ENCODE data around the gene FBXW10B. TPM values are rescaled to one million over a fixed set of nuclear protein-coding genes. Genes with fewer than 3 reads are reported as not detected.
"Not testable (repeated sequence)": the region's sequence is repeated elsewhere in the genome, so short reads cannot be mapped to it uniquely, and the experiment has no call there.

Gene FBXW10B
- total RNA-seq, 1 experiment from 2014 or later: 0.79 TPM

DNA sequence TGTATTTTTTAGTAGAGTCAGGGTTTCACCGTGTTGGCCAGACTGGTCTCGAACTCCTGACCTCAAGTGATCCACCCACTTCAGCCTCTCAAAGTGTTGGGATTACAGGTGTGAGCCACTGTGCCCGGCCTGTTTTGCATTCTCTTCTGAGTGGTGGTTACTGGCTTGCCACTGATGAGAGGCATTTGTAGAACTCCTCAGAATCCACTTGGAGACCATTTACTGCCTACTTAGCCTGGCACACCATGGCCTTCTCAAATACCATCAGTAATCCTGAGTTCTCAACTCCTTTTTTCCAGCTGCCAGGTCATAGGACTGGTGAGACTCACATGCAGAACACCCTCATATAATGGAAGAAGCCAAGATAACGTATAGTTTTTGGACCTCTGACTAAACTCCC lies 22.5 kb upstream of the FBXW10B start:
- DNase-seq (ENCODE audit: low spot score): not testable (repeated sequence)

DNA sequence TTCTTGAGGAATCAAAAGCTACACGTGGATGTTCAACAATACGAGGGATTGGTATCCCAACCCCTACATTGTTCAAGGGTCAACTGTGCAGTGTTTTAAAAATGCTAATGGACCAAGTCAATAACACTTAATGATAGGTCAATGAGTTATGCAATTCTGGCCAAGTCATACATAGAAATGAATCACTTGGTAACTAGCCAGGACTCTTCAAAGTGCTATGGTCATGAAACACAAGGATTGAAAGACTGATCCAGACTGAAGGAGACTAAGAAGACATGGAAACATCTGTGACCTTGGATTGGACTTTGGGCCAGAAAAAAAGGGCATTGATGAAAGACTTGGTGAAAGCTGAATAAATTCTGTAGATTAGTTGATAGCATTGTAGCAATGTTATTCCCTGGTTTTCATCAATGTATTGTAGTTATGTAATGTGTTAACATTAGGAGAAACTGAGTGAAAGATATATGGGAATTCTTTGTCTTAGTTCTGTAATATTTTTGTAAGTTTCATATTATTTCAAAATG lies 11.5 kb upstream of the FBXW10B start:
- not testable (repeated sequence) for DNase-seq (ENCODE audit: low spot score)

DNA sequence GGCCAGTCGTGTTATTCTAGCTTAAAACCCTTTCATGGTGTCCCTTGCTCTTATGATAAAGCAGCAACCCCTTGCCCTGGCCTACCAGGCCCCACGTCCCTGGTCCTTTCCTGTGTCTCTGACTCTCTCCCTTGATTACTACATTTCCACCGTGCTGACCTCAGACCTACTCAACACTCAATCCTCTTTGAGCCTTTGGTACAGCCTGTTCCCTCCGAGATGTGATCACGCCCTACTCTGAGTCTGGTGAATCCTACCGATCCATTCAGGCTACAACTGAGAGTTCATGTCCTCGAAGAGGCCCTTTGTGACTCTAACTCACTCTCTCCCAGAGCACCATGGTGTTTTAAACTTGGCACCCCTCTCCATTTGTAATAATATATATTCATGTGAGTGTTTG lies 10.5 kb upstream of the FBXW10B start:
- DNase-seq (ENCODE audit: low spot score): not testable (repeated sequence)

DNA sequence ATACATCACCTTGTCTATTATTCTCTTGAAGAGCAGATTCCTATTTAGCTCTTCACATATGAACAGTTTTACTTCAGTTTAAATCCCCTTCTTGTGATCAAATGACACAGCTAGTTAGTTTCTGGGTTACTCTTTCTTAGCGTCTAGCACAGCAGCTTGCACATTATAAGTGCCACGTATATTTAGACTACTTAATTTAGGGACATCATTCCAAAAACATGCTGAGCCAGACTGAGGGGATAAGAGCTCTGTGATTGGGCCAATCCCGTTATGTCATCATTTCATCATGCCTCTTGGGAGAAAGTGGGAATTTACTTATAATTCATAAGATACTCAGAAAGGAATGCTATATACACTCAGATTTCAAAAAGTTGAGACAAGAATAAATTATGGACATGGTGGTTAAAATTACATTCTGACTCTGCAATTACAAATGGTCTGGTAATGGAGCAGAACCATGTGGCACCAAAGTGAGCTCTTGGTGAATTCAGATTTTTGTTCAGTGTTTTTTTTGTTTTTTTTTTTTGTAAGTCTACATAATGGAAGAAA lies 4.2 kb upstream of the FBXW10B start:
- DNase-seq (ENCODE audit: low spot score): not testable (repeated sequence)

DNA sequence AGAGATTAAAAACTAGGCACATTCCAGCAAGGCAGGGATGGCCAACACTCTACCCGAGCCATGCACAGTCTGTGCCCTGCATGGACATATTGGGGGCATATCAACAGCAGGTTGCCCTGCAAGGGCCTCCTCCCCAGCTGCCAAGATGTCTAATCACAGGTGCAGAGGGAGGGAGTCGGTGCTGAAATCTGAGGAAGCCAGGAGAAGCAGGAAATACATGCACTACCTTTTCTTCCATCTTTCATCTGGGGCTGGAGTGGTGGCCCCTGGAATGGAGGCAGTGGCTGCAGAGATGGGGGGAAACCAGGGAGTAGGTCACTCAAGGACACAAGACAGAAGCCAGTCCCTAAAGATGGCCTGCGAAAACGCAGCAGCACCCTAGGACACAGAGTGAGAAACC lies 3.8 kb upstream of the FBXW10B start:
- not testable (repeated sequence) for DNase-seq (ENCODE audit: low spot score)

DNA sequence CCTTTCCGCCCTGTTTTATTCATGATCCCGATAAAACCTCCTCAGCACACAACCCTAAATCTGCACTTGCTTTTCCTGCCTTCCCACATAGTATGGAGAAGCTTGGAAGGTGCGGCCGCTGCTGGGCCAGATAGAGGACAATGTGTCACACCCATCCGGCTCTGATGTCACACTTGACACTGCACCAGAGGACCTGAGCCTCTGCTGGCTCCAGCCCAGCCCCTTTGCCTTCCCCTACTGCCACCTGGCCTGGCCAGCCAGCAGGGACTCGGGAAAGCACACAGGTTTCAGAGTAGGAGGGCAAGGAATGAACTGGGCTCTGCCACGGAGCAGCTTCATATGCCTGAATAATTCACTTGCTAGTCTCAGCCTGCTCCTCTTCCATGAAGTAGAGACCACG lies 2.6 kb upstream of the FBXW10B start:
- not testable (repeated sequence) for DNase-seq (ENCODE audit: low spot score)

DNA sequence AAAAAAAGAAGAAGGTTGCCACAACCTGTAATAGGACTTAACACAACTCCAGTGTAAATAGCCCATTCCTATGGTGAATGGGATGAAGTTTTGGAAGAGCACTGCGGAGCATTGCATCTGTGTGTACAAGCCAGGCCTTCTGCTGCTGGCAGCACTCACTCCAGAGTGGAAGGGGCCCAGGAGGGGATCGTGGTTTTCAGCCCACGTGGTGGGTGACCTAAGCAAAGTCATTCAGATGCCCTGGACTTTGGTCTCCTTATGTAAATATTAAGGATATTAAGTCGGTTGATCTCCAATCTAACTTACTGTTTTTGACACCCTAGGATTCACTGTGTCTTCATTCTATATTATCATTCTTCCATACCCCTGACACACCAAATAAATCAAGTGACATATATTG lies 2.7 kb downstream of the FBXW10B start:
- DNase-seq (ENCODE audit: low spot score): not testable (repeated sequence)

DNA sequence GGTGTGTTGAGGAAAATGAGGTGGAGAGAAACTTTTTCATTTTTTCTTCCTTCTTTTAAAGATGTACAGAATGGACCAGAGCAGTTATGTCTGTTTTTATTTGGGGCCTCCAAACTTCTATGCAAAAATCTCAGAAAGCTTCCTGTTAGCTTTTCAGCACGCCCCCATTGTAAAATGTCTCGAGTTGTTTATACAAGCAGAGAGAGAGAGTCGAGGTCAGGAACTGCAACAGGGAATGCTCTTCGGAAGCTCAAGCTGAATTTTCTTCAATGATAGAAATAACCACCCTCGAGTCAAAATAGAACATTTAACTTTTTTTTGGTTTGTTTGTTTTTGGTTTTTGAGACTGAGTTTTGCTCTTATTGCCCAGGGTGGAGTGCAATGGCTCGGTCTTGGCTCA lies 3.7 kb downstream of the FBXW10B start:
- not testable (repeated sequence) for DNase-seq (ENCODE audit: low spot score)

DNA sequence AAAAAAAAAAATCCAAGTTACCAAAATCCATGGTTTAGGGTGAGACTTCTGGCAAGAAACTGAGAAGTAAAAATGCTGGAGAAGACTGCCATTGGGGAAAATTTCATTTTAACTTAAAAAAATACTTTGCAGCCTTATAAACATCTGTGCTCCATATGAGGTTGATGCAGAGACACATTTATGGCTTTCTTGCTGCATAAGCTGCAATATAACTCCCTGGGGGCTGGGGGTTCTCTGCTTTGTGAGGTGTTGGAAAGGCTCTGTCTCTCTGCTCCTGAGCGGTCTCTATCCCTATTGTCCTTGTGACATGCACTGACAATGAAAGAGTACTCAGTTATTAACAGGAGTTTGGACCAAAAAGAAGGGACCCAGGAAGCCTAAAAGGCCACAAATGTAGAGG lies 6.4 kb downstream of the FBXW10B start:
- DNase-seq (ENCODE audit: low spot score): not testable (repeated sequence)

DNA sequence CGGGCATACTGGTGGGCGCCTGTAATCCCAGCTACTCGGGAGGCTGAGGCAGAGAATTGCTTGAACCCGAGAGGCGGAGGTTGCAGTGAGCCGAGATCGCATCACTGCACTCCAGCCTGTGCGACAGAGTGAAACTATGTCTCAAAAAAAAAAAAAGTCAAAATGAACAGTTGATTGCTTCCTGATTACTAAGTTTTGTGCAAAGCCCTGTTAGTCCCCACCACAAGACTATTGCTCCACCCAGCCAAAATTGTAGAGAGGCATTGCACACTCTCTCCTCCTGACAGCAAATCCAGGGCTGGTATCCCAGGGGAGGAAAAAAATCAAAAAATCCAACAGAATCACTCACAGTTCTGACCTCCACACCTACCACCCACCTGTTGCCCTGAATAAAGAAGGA lies 26.5 kb downstream of the FBXW10B start:
- not testable (repeated sequence) for DNase-seq (ENCODE audit: low spot score)

DNA sequence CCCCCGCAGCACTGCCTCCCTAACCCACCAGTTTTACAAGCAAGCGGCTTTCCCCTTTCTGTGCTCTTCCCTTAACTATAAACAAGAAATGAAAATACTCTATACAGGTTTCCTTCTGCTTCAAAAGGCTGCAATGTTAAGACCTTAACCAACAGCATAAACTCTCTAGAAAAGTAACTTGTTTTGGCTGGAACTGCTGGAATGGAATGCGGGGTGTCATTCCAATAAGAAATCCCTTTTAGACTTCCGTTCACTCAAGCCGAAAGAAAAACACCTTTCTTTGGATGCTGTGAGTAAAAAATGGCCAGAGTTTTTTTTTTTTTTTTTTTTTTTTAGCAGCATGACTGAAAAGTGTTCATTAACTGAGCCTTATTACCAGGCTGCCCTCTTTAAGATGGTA lies 27.5 kb downstream of the FBXW10B start:
- DNase-seq (ENCODE audit: low spot score): not testable (repeated sequence)

DNA sequence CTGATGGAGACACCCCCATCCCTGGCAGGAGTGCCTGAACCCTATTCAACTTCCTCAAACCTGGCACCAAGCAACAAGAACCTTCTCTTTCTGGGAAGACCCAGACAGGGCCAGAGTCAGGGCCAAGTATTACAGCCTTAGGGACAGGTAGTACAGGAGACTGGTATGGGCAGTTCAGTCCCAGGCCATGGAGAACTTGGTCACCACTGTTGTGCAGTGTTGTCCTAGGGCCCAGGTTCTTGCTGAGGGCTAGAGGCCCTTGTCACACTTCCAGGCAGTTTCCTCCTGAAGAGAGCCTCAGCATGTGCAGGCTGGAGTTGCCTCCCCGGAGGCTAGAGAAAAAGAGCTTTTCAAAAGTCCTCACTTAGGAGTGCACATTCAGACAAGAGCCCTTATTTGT lies 28.7 kb downstream of the FBXW10B start:
- DNase-seq (ENCODE audit: low spot score): not testable (repeated sequence)

DNA sequence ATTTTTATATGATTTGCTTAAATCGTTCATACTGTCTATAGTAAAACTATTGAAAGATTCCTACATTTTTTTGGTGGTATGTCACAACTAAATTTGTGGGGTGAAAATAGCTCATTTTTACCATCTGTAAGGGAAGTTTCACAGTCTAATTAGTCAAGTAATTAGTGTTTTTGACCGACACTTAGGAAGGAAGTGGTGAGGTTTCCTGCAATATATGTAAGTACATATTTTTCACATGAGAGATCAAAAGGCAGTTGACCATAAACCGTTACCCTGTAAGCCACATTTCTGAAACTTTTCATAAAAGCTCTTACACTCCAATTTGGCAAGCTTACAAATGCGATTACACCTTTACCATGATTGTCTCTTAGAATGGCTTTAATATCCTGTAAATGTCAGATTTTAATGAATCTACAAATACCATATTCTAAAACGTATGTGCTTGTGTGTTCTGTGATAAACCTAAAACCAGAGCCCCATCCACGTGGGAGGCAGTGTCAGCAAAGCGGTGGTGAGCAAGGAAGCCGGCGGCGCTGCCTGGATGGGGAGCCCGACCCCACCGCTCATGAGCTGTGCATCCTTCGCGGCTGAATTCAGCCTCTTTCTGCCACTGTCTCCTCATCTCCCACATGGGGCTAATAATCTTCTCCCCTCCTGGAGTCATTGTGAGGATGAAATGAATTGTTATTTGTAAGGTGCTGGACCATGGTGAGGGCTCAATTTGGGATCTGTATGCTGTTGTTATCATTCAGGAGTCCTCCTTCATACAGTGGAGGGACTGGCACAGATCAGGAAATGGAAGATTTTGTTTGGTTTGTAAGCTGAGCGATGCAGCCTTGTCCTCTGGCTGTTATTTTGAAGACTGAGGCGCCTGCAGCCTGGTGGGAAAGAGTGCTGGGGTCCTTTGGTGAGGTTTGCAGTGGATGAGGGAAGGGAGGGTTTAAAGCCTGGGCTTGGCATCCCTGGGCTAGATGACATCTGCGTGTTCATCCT lies 29.7 kb downstream of the FBXW10B start:
- DNase-seq (ENCODE audit: low spot score): not testable (repeated sequence)

DNA sequence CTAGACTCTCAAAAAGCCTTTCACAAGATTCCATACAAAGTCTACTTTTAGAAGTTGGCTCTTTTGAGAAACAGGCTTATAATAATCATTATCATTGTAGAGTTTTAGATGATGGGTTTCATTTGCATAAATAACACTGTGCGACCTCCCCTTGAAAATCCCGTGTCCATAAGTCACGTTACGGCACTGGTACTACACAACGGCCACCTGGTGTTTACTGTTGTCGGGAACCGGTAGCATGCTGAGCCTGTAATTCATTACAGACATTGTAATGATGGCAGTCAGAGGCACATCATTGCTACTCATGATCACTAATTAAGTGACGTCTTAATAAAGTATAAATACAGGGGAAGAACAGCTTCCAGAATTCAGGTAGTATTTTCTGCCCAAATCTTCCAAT lies 31.5 kb downstream of the FBXW10B start:
- DNase-seq (ENCODE audit: low spot score): not testable (repeated sequence)

DNA sequence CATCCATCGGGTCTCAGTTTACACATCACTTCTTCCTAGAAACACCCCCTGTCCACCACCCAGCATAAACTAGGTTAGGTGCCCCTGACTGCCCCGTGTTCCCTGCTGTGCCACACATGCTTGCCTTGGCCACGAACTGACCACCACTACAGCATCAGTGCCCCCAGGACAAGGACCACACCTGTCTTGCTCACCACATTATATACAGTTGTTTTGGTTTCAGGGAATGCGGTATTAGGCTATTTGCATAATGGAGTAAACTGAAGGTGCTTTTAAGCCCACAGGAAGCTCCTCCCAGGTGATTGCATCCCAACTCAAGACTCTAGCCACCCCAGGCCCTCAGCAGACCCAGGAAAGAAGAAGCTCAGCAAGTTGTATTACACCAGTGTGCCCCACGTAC lies 36.2 kb downstream of the FBXW10B start:
- not testable (repeated sequence) for DNase-seq (ENCODE audit: low spot score)

DNA sequence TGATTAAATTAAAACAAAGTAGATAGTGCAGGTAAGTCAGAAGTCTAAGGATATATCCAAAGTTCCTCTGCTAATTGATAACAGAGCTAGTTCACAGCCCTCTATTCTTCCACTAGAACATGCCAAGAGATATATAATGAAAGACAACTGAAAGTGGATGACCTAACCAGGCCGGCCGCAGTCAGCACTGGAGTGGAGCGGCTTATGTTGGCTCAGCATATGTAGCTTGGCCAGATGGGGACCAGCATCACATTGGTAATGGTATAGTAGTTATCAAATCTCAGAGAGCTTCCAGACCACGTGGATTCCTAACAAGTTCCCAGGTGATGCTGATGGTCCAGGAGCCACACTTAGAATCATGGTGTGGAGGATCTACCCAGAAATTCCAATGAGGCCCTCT lies 38.0 kb downstream of the FBXW10B start:
- not testable (repeated sequence) for DNase-seq (ENCODE audit: low spot score)

DNA sequence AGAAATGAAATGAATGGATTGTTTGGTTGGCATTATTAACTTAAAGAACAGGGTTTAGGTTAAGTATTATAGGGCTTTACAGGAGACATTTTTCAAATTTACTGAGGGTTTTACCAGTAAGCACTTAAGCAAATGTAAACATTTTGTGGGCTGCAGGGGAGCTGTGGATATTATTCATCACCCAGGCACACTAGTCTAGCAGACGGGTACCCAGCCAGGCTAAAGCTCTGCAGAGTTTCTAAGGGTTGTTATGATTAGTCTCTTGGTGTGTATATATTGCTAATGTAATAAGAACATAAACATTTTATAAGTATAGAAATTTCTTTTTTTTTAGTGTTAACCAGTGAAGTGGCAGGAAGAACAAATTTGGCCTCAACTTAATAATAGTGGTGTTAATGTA lies 42.7 kb downstream of the FBXW10B start:
- not testable (repeated sequence) for DNase-seq (ENCODE audit: low spot score)

DNA sequence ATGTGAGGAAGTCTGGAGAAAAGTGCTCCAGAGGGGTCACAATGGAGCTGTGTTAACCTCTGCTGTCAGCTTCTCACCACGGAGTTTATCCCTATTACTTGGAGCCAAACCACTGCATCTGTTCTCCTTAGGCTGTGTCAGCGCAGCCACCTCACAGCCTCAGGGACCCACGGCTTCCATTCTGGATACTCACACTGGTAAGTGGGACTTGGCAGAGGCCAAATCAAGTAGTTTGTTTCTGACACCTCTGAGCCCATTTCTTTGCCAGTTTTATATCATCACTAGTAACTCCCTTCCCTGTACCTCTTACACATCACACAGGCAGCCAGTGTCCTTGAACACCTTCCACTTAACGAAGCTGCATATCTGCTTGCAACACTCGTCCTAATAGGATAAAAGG lies 44.8 kb downstream of the FBXW10B start:
- not testable (repeated sequence) for DNase-seq (ENCODE audit: low spot score)

DNA sequence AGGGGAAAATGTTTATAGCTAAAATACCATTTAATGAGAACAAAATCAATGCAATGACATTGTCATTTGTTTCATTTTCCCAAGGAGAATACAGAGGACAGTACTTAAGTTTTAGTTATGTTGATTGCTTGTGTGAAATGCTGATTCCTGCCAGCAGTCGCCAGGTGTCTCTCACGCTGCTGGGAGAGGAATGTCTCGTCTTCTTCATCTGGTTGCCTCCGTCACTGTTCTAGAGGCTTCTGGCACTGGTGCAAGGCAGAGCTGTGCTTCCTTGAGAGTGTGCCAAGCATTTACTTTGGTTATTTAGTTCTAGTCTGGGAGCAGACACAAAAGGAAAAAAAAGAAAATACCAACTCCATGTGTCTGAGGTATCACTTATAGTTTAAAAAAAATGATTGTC lies 45.6 kb downstream of the FBXW10B start:
- DNase-seq (ENCODE audit: low spot score): not testable (repeated sequence)

Data from H4 (cell line).